ENCODE results near the gene FERMT3. TPM values are rescaled to one million over a fixed set of nuclear protein-coding genes. Genes with fewer than 3 reads are reported as not detected.

Gene FERMT3
- total and polyA plus RNA-seq, 7 donors = 15.0 to 41.5 (median 20.4) TPM

- Histone ChIP-seq H3K36me3 (peaks cover 0 to 2% (median 0%) of the 10 kb centered on the region in 4 donors), H3K4me1 (peaks cover 0 to 68% (median 46%) of the 10 kb centered on the region in 4 donors), H3K27ac (no peak overlapping the region), H3K4me3 (no peak overlapping the region), H3K9me3 (no peaks in the 10 kb centered on the region), H3K27me3 (no peaks in the 10 kb centered on the region)
- intact Hi-C loops (cut with DNase I) = loop anchor here (5.0 kb wide), 1 partner anchor 53 kb away; the partner anchor contains the start of gene CATSPERZ
- no peak for DNase-seq
- TF ChIP-seq EP300 (IDR thresholded peaks at IDR 0.05) = no peak
- TF ChIP-seq POLR2A (IDR thresholded peaks at IDR 0.05) = no peak
- TF ChIP-seq CTCF (IDR thresholded peaks at IDR 0.05) = no peak
- TF ChIP-seq POLR2AphosphoS5 (IDR thresholded peaks at IDR 0.05) = no peak
- 93 to 94% methylated on average over 4 of the region's 4 CpGs for WGBS, 2 donors
Observed at GRCh38 chr11:64249038-64249437, 42.5 kb downstream of the FERMT3 start.

GRCh38 chr11:64249563-64250414, 43.3 kb downstream of the FERMT3 start:
- TF ChIP-seq CTCF (IDR thresholded peaks at IDR 0.05) (no peak), EP300 (IDR thresholded peaks at IDR 0.05) (no peak), POLR2AphosphoS5 (IDR thresholded peaks at IDR 0.05) (no peak), POLR2A (IDR thresholded peaks at IDR 0.05) (no peak)
- WGBS, 2 donors = 88 to 89% methylated on average over 8 of the region's 8 CpGs
- H3K9me3 ChIP-seq = no peaks in the 10 kb centered on the region
- no peaks in the 10 kb centered on the region for H3K27me3 ChIP-seq
- no peak overlapping the region for H3K4me3 ChIP-seq
- H3K36me3 ChIP-seq = peaks cover 0 to 5% (median 2%) of the 10 kb centered on the region in 4 donors
- intact Hi-C loops (cut with DNase I) = loop anchor here (5.0 kb wide), 1 partner anchor 53 kb away; the partner anchor contains the start of gene CATSPERZ
- peaks cover 0 to 63% (median 45%) of the 10 kb centered on the region in 4 donors for H3K4me1 ChIP-seq
- no peak overlapping the region for H3K27ac ChIP-seq
- no peak for DNase-seq

- 22 to 25% methylated on average over 13 of the region's 13 CpGs for WGBS, 2 donors
- intact Hi-C loops (cut with DNase I) = no loop called here
- Histone ChIP-seq H3K4me3 (peak overlapping the region; percentile 37 to 93 (median 76)), H3K27ac (peak overlapping the region; percentile 73 to 85 (median 79)), H3K27me3 (no peaks in the 10 kb centered on the region), H3K9me3 (no peaks in the 10 kb centered on the region), H3K4me1 (peaks cover 0 to 56% (median 38%) of the 10 kb centered on the region in 4 donors), H3K36me3 (peaks cover 0 to 11% (median 7%) of the 10 kb centered on the region in 4 donors)
- no peak for DNase-seq
- TF ChIP-seq CTCF (IDR thresholded peaks at IDR 0.05) = no peak
- no peak for TF ChIP-seq POLR2A (IDR thresholded peaks at IDR 0.05)
- no peak for TF ChIP-seq EP300 (IDR thresholded peaks at IDR 0.05)
Observed at GRCh38 chr11:64250415-64251015, 44.0 kb downstream of the FERMT3 start.

GRCh38 chr11:64251016-64251752, 44.7 kb downstream of the FERMT3 start, which contains the start of gene PLCB3:
PLCB3 (plus strand) TSS chr11:64251530; CDS start chr11:64251650, 120 bp downstream.
- no peaks in the 10 kb centered on the region for H3K9me3 ChIP-seq
- peaks cover 3 to 17% (median 11%) of the 10 kb centered on the region in 4 donors for H3K36me3 ChIP-seq
- peak; percentile 79 for DNase-seq
- peak within 1 kb of the TSS; percentile 68 to 93 (median 79) for H3K4me3 ChIP-seq
- H3K27ac ChIP-seq = peak within 1 kb of the TSS; percentile 73 to 85 (median 79)
- peaks cover 0 to 49% (median 32%) of the 10 kb centered on the region in 4 donors for H3K4me1 ChIP-seq
- intact Hi-C loops (cut with DNase I) = no loop called here
- no peaks in the 10 kb centered on the region for H3K27me3 ChIP-seq
- 1% methylated on average over 75 of the region's 75 CpGs for WGBS, 2 donors
- no peak for TF ChIP-seq EP300 (IDR thresholded peaks at IDR 0.05)
- TF ChIP-seq POLR2A (IDR thresholded peaks at IDR 0.05) = no peak
- peak in 2 of 4 donors; percentile 39 to 43 for TF ChIP-seq POLR2AphosphoS5 (IDR thresholded peaks at IDR 0.05)
- TF ChIP-seq CTCF (IDR thresholded peaks at IDR 0.05) = peak; percentile 64 to 90 (median 71)

Measured in sigmoid colon (tissue), 7 donors.